LHCN-M2 (cell line): Measurements from ENCODE around the gene MBD3L3. TPM values are rescaled to one million over a fixed set of nuclear protein-coding genes. Genes with fewer than 3 reads are reported as not detected.

Experiments used
- total RNA-seq: library from RNA; depleted of rRNA; stranded (reverse); fragments of >200 nt; gene quantifications from 2 replicates; pipeline ENCODE4 v1.2.3, GENCODE V29; 2014; rRNA removed

The MBD3L3 gene
- total RNA-seq, 1 experiment from 2014 or later, result not detected

Other genes starting within 250 kb of the MBD3L3 start
- gene ADGRE1, start 171.1 kb downstream of the MBD3L3 start, total RNA-seq, result not detected in 2 replicates
- not detected in 2 replicates for gene MBD3L2B, start 37.2 kb downstream of the MBD3L3 start, total RNA-seq
- not detected in 2 replicates for gene MBD3L5, start 28.1 kb downstream of the MBD3L3 start, total RNA-seq
- gene MBD3L4, start 18.5 kb downstream of the MBD3L3 start, total RNA-seq, result not detected in 2 replicates
- not detected in 2 replicates for gene MBD3L2, start 9.4 kb downstream of the MBD3L3 start, total RNA-seq
- 8.1 and 9.5 TPM in 2 replicates for gene ZNF557, start 11.0 kb upstream of the MBD3L3 start, total RNA-seq
- gene INSR, start 235.7 kb upstream of the MBD3L3 start, total RNA-seq, result 4.9 and 7.4 TPM in 2 replicates